ENCODE data around the gene ARL6IP4.

ARL6IP4 gene

DNA sequence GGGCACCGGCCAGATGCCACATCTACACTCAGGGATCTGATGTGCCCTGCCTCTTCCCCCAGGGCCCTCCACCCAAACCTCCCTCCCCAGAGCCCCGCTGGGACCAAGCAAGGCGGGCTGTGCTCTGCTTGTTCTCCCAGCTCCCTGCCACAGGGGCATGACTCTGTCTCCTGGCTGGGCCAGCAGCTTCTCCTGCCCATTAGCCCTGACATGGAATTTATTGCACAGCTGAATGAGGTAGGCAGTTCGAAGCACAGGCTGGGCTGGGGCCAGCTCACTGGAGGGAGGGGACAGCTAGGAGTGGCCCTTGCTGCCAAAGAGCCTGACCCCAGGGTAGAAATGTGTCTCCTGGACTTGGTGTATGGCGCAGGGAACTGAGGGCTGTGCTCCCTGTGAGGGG is 42.4 kb downstream of the ARL6IP4 start:
- Histone ChIP-seq H3K4me1 (ENCODE audit: low read length) (no peaks in the 10 kb centered on the region), H3K79me2 (ENCODE audit: low read length) (no peaks in the 10 kb centered on the region), H3K4me3 (ENCODE audit: low read length) (no peak overlapping the region), H3K27ac (ENCODE audit: low read length) (no peak overlapping the region), H4K20me1 (ENCODE audit: insufficient read depth, low read length) (no peaks in the 10 kb centered on the region), H3F3A (ENCODE audit: insufficient read depth, low read length) (no peaks in the 10 kb centered on the region), H3K36me3 (replicated peaks; ENCODE audit: insufficient read depth, low read length) (no peaks in the 10 kb centered on the region), H3K4me2 (ENCODE audit: low read depth, low read length) (no peak overlapping the region), H2AFZ (ENCODE audit: low read length) (no peak overlapping the region), H3K9me2 (replicated peaks; ENCODE audit: insufficient read depth, low read length) (no peaks in the 10 kb centered on the region), H3K27me3 (replicated peaks; ENCODE audit: insufficient read depth, low read length) (no peaks in the 10 kb centered on the region), H3K9ac (ENCODE audit: low read length) (no peak overlapping the region), H3K9me3 (replicated peaks; ENCODE audit: insufficient read depth, low read length) (no peaks in the 10 kb centered on the region)
- TF ChIP-seq EZH2 (optimal IDR thresholded peaks at IDR 0.05; ENCODE audit: low read depth, low read length) = no peak
- TF ChIP-seq EZH2phosphoT487 (IDR thresholded peaks at IDR 0.05; ENCODE audit: low read length) = no peak
- DNase-seq = no peak

DNA sequence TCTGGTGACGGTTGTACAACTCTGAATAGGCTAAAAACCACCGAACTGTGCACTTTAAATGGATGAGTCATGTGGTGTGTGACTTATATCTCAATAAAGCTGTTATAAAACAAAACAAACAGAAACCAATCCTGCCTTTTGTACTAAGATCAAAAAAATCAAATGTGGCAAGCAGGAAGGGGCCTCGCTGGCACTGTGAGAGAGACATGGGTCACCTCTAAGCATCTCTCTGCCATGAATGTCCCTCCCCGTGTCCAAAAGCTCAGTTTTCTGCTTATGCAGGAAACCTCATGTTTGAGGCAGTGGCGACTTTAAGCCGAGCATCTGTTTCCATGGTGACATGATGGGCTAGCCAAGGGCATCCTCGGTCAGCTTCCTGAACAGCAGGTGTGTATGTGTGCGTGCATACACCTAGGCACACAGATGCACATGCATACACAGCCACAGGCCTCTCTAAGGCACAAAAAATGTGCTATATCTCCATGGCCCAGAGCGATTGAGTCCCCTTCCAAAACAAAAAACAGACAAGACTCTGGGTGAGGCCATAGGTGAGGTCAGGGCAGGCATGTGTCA is 44.4 kb downstream of the ARL6IP4 start:
- H3F3A ChIP-seq (ENCODE audit: insufficient read depth, low read length) = no peaks in the 10 kb centered on the region
- H3K27ac ChIP-seq (ENCODE audit: low read length) = no peak overlapping the region
- no peak overlapping the region for H3K4me3 ChIP-seq (ENCODE audit: low read length)
- DNase-seq = no peak
- no peaks in the 10 kb centered on the region for H3K79me2 ChIP-seq (ENCODE audit: low read length)
- no peaks in the 10 kb centered on the region for H3K9me3 ChIP-seq (replicated peaks; ENCODE audit: insufficient read depth, low read length)
- H3K27me3 ChIP-seq (replicated peaks; ENCODE audit: insufficient read depth, low read length) = no peaks in the 10 kb centered on the region
- no peaks in the 10 kb centered on the region for H3K9me2 ChIP-seq (replicated peaks; ENCODE audit: insufficient read depth, low read length)
- no peaks in the 10 kb centered on the region for H3K36me3 ChIP-seq (replicated peaks; ENCODE audit: insufficient read depth, low read length)
- no peak overlapping the region for H3K4me2 ChIP-seq (ENCODE audit: low read depth, low read length)
- no peak overlapping the region for H2AFZ ChIP-seq (ENCODE audit: low read length)
- no peaks in the 10 kb centered on the region for H3K4me1 ChIP-seq (ENCODE audit: low read length)
- H3K9ac ChIP-seq (ENCODE audit: low read length) = no peak overlapping the region
- no peaks in the 10 kb centered on the region for H4K20me1 ChIP-seq (ENCODE audit: insufficient read depth, low read length)
- TF ChIP-seq, protein P1, sequence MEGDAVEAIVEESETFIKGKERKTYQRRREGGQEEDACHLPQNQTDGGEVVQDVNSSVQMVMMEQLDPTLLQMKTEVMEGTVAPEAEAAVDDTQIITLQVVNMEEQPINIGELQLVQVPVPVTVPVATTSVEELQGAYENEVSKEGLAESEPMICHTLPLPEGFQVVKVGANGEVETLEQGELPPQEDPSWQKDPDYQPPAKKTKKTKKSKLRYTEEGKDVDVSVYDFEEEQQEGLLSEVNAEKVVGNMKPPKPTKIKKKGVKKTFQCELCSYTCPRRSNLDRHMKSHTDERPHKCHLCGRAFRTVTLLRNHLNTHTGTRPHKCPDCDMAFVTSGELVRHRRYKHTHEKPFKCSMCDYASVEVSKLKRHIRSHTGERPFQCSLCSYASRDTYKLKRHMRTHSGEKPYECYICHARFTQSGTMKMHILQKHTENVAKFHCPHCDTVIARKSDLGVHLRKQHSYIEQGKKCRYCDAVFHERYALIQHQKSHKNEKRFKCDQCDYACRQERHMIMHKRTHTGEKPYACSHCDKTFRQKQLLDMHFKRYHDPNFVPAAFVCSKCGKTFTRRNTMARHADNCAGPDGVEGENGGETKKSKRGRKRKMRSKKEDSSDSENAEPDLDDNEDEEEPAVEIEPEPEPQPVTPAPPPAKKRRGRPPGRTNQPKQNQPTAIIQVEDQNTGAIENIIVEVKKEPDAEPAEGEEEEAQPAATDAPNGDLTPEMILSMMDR (IDR thresholded peaks at IDR 0.05; ENCODE audit: low read length) = no peak
- TF ChIP-seq EZH2phosphoT487 (IDR thresholded peaks at IDR 0.05; ENCODE audit: low read length) (no peak), EZH2 (optimal IDR thresholded peaks at IDR 0.05; ENCODE audit: low read depth, low read length) (no peak)

DNA sequence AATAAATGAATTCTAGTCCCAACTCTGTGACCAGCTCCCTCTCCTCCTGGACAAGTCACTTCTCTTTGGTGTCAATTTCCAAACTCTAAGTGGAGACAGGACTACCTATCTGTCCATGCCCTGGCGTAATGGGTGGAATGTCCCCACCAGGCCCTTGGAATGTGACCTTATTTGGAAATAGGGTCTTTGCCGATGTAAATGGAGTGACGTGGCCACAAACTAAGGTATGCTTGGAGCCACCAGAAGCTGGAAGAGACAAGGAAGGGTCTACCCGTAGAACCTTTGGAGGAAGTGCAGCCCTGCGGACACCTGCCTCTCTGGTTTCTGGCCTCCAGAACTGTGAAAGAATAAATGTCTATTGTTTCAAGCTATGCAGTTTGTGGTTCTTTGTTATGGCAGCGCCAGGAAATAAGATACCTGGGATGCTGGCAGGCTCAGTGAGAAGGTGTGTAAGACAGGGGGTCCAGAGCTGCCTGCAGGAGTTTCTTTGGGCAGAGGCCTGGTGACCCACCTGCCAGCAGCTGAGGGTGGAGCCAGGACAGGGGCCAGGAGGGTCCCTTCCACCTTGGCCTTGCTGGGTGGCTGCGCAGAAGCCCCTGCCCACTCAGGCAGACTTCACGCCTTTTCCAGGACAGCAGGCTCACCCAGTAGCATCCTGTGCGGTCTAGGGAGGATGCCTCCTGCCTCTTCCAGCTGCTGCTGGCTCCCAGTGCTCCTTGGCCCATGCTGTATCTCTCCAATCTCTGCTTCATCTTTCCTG is 45.8 kb downstream of the ARL6IP4 start:
- no peak overlapping the region for H3K27ac ChIP-seq (ENCODE audit: low read length)
- H3K9ac ChIP-seq (ENCODE audit: low read length) = no peak overlapping the region
- no peaks in the 10 kb centered on the region for H3K36me3 ChIP-seq (replicated peaks; ENCODE audit: insufficient read depth, low read length)
- no peaks in the 10 kb centered on the region for H4K20me1 ChIP-seq (ENCODE audit: insufficient read depth, low read length)
- no peaks in the 10 kb centered on the region for H3K4me1 ChIP-seq (ENCODE audit: low read length)
- H3K9me3 ChIP-seq (replicated peaks; ENCODE audit: insufficient read depth, low read length) = no peaks in the 10 kb centered on the region
- H3K9me2 ChIP-seq (replicated peaks; ENCODE audit: insufficient read depth, low read length) = no peaks in the 10 kb centered on the region
- no peaks in the 10 kb centered on the region for H3K79me2 ChIP-seq (ENCODE audit: low read length)
- DNase-seq = no peak
- H3K27me3 ChIP-seq (replicated peaks; ENCODE audit: insufficient read depth, low read length) = no peaks in the 10 kb centered on the region
- TF ChIP-seq, protein P1 (IDR thresholded peaks at IDR 0.05; ENCODE audit: low read length) = no peak
- TF ChIP-seq EZH2 (optimal IDR thresholded peaks at IDR 0.05; ENCODE audit: low read depth, low read length) = no peak
- no peak for TF ChIP-seq EZH2phosphoT487 (IDR thresholded peaks at IDR 0.05; ENCODE audit: low read length)
- H3K4me2 ChIP-seq (ENCODE audit: low read depth, low read length) = no peak overlapping the region
- H3F3A ChIP-seq (ENCODE audit: insufficient read depth, low read length) = no peaks in the 10 kb centered on the region
- H2AFZ ChIP-seq (ENCODE audit: low read length) = no peak overlapping the region
- no peak overlapping the region for H3K4me3 ChIP-seq (ENCODE audit: low read length)

Data from MM.1S (cell line).